GM23338 (cell line): ENCODE results near the gene CCDC146. TPM values are rescaled to one million over a fixed set of nuclear protein-coding genes. Genes with fewer than 3 reads are reported as not detected.

Source experiments
- ATAC-seq: fragments of 200-7000 bp; cut with Tn5 transposase; 3 replicates; pipeline ENCODE4 v1.9.1; 2020
- DNase-seq: peaks from one replicate; pipeline ENCODE4 v3.0.0-alpha.2; 2015; ENCODE audit warnings: low spot score
- H2AFZ ChIP-seq: fragments of 200-600 bp; sonication (generic); 2 replicates; pipeline ENCODE4 v1.8.0; 2016; ENCODE audit warnings: antibody characterized with exemption, mild to moderate bottlenecking, moderate library complexity
- H3F3A ChIP-seq: fragments of 200-600 bp; sonication (generic); replicated peaks from 2 replicates; pipeline ENCODE4 v1.8.0; 2017; ENCODE audit warnings: antibody characterized with exemption, mixed run types, low read depth
- H3K27ac ChIP-seq: fragments of 200-600 bp; sonication (generic); 2 replicates; pipeline ENCODE4 v1.6.1; 2016; ENCODE audit warnings: low read depth
- H3K27me3 ChIP-seq: fragments of 200-600 bp; sonication (generic); 2 replicates; pipeline ENCODE4 v1.8.0; 2016; ENCODE audit warnings: mild to moderate bottlenecking, mixed run types, moderate library complexity; ENCODE audit not compliant: insufficient read depth
- H3K36me3 ChIP-seq: fragments of 200-600 bp; sonication (generic); 2 replicates; pipeline ENCODE4 v1.8.0; 2016; ENCODE audit warnings: mild to moderate bottlenecking; ENCODE audit not compliant: insufficient read depth
- H3K4me1 ChIP-seq: fragments of 200-600 bp; sonication (generic); 2 replicates; pipeline ENCODE4 v1.8.0; 2016; ENCODE audit warnings: mild to moderate bottlenecking, moderate library complexity; ENCODE audit not compliant: insufficient read depth
- H3K4me2 ChIP-seq: fragments of 200-600 bp; sonication (generic); 2 replicates; pipeline ENCODE4 v1.7.1; 2017; ENCODE audit warnings: mixed run types
- H3K4me3 ChIP-seq: fragments of 200-600 bp; sonication (generic); 2 replicates; pipeline ENCODE4 v1.6.1; 2016; ENCODE audit warnings: mixed run types
- H3K79me2 ChIP-seq: fragments of 200-600 bp; sonication (generic); replicated peaks from 2 replicates; pipeline ENCODE4 v1.8.0; 2017; ENCODE audit warnings: mild to moderate bottlenecking; ENCODE audit not compliant: insufficient read depth
- H3K9me2 ChIP-seq: fragments of 200-600 bp; sonication (generic); 2 replicates; pipeline ENCODE4 v1.8.0; 2017; ENCODE audit not compliant: insufficient read depth
- H4K20me1 ChIP-seq: fragments of 200-600 bp; sonication (generic); replicated peaks from 2 replicates; pipeline ENCODE4 v1.8.0; 2017; ENCODE audit warnings: mild to moderate bottlenecking; ENCODE audit not compliant: insufficient read depth
- H3K27ac Mint-ChIP-seq: 2 replicates; pipeline ENCODE4 v1.8.0; 2020; ENCODE audit warnings: inconsistent platforms, mild to moderate bottlenecking, moderate library complexity, mixed read lengths
- H3K27me3 Mint-ChIP-seq: 3 replicates; pipeline ENCODE4 v1.8.0; 2022; ENCODE audit warnings: low read depth, mild to moderate bottlenecking, moderate library complexity, mixed read lengths, inconsistent platforms; ENCODE audit not compliant: insufficient read depth, poor library complexity
- H3K36me3 Mint-ChIP-seq: 3 replicates; pipeline ENCODE4 v1.8.0; 2021; ENCODE audit warnings: low read depth, mild to moderate bottlenecking, inconsistent platforms, moderate library complexity, mixed read lengths
- H3K4me1 Mint-ChIP-seq: 3 replicates; pipeline ENCODE4 v1.8.0; 2020; ENCODE audit warnings: mild to moderate bottlenecking, inconsistent platforms, mixed read lengths
- H3K4me3 Mint-ChIP-seq: 3 replicates; pipeline ENCODE4 v1.8.0; 2021; ENCODE audit warnings: moderate library complexity, mild to moderate bottlenecking, inconsistent platforms, mixed read lengths
- H3K9me3 Mint-ChIP-seq: 3 replicates; pipeline ENCODE4 v1.8.0; 2020; ENCODE audit warnings: moderate library complexity, mild to moderate bottlenecking, inconsistent platforms, mixed read lengths
- CREB1 ChIP-seq: fragments of 250-450 bp; sonication (Bioruptor Pico); IDR thresholded peaks from 2 replicates; pipeline ENCODE4 v1.5.0; 2020; ENCODE audit warnings: low read depth, mild to moderate bottlenecking, moderate library complexity
- EZH2 ChIP-seq: fragments of 200-600 bp; sonication (generic); IDR thresholded peaks from one replicate; pipeline ENCODE4 v1.8.0; 2017; ENCODE audit warnings: antibody characterized with exemption, mild to moderate bottlenecking, low read depth; ENCODE audit not compliant: unreplicated experiment
- JUNB ChIP-seq: IDR thresholded peaks from one replicate; pipeline ENCODE4 v1.6.1; 2016; ENCODE audit warnings: antibody characterized with exemption; ENCODE audit not compliant: unreplicated experiment
- polyA plus RNA-seq: library from polyadenylated mRNA; unstranded; fragments of >200 nt; fragmentation: Nextera tagmentation; extraction: Ambion mirVana; gene quantifications from 2 replicates; pipeline ENCODE4 v1.2.1, GENCODE V29; 2016
- total RNA-seq: library from RNA; depleted of rRNA; stranded (reverse); fragments of >200 nt; shearing (Covaris generic); gene quantifications from 2 replicates; pipeline ENCODE4 v1.2.3, GENCODE V29; 2014
- TF ChIP-seq, protein P1 (sequence below): IDR thresholded peaks from one replicate; pipeline ENCODE4 v1.6.1; 2018; ENCODE audit warnings: antibody characterized with exemption; ENCODE audit not compliant: unreplicated experiment
- TF ChIP-seq, protein P2 (sequence below): IDR thresholded peaks from 2 replicates; pipeline ENCODE4 v1.6.1; 2016; ENCODE audit warnings: antibody characterized with exemption

CCDC146 gene
- total and polyA plus RNA-seq, 2 experiments from 2014 or later = 0.35 to 0.74 TPM

DNA sequence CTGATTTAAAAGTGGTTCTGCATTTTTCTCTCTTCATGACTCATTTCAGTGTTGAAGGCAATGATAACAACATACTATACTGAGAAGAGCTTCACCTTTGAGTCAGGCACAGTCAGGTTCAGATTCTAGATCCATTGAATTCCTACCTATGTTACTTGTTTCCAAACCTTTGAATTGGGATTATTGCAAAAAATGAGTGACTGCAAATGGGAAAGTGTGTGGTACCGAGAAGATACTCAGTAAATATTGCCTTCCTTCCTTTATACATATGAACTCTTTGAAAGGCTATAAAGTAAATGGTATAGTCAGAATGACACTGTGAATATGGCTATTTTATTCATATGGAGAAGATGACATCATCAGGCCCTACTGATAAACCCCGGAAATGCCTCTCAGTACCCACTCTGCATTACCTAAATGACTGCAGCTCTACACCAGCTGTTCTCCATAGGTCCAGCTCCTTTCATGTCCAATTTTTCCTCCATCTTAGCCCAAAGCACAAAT is 143.9 kb downstream of the CCDC146 start (continued):
- TF ChIP-seq, protein P1, sequence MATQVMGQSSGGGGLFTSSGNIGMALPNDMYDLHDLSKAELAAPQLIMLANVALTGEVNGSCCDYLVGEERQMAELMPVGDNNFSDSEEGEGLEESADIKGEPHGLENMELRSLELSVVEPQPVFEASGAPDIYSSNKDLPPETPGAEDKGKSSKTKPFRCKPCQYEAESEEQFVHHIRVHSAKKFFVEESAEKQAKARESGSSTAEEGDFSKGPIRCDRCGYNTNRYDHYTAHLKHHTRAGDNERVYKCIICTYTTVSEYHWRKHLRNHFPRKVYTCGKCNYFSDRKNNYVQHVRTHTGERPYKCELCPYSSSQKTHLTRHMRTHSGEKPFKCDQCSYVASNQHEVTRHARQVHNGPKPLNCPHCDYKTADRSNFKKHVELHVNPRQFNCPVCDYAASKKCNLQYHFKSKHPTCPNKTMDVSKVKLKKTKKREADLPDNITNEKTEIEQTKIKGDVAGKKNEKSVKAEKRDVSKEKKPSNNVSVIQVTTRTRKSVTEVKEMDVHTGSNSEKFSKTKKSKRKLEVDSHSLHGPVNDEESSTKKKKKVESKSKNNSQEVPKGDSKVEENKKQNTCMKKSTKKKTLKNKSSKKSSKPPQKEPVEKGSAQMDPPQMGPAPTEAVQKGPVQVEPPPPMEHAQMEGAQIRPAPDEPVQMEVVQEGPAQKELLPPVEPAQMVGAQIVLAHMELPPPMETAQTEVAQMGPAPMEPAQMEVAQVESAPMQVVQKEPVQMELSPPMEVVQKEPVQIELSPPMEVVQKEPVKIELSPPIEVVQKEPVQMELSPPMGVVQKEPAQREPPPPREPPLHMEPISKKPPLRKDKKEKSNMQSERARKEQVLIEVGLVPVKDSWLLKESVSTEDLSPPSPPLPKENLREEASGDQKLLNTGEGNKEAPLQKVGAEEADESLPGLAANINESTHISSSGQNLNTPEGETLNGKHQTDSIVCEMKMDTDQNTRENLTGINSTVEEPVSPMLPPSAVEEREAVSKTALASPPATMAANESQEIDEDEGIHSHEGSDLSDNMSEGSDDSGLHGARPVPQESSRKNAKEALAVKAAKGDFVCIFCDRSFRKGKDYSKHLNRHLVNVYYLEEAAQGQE = no peak
- no peak for TF ChIP-seq JUNB

DNA sequence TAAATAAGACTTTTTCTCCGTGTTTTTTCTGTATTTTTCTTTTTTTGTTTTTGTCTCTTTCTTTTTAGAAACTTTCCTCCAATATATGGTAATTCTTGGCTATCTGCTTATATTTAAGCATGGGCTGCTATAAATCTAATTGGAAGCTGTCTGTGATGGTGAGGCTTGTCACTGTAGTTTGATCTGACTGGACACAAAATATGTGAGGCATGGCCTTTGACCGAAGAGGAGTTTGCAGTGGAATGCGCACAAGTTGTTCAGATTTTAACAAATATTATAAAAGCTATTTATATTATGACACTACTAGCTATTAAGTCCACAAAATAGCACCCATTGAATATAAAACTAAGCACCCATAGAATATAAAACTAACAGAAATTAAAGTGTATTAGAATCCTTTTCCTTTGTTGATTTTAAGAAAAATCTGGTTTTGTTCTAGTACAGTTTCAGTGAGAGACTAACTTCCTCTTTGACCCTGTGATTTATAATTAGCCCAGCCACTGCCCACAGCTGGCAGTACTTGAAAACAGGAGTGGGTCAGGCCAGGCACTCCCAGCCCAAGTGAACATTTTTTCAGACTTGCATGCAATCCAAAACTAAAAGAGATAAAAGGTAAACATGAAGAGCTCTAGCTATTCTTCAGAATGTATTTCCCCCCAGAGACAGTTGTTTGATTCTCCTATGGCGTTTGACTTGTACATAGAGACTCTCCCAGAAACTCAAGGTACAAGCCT is 147.1 kb downstream of the CCDC146 start:
- TF ChIP-seq CREB1 (no peak), EZH2 (no peak)
- TF ChIP-seq, protein P1 = no peak
- Mint-ChIP-seq H3K27me3 (no peaks in the 10 kb centered on the region), H3K27ac (no peak overlapping the region), H3K4me3 (no peak overlapping the region), H3K4me1 (no peaks in the 10 kb centered on the region), H3K36me3 (no peaks in the 10 kb centered on the region), H3K9me3 (no peaks in the 10 kb centered on the region)
- Histone ChIP-seq H3K4me3 (no peak overlapping the region), H3K27ac (no peak overlapping the region), H3K4me1 (no peaks in the 10 kb centered on the region), H3K4me2 (no peak overlapping the region), H3K79me2 (no peaks in the 10 kb centered on the region), H3F3A (no peaks in the 10 kb centered on the region), H2AFZ (no peak overlapping the region), H3K36me3 (no peaks in the 10 kb centered on the region), H4K20me1 (no peaks in the 10 kb centered on the region), H3K27me3 (no peaks in the 10 kb centered on the region), H3K9me2 (no peaks in the 10 kb centered on the region)
- DNase-seq (no peak), ATAC-seq (no peak)

DNA sequence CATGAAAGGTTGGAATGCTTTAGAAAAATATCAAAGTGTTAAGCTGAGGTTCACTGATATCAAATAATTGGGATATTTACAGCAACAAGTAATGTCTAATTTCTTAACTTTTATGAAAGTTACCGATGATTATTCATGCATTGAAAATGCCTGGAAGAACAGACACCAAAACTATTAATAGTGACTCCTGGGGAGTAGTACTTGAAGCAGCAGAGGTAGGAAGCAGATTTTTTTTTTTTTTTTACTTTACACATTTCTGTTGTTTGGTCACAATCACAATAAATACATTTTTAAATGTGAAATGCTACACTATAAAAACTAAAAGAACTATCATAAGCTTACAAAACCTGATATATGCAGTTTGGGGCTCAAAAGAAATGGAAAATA is 147.7 kb downstream of the CCDC146 start:
- H3K9me3 Mint-ChIP-seq = no peaks in the 10 kb centered on the region
- DNase-seq (no peak), ATAC-seq (no peak)
- Histone ChIP-seq H3K4me1 (no peaks in the 10 kb centered on the region), H4K20me1 (no peaks in the 10 kb centered on the region), H3K4me3 (no peak overlapping the region), H2AFZ (no peak overlapping the region), H3K27ac (no peak overlapping the region), H3K79me2 (no peaks in the 10 kb centered on the region), H3K27me3 (no peaks in the 10 kb centered on the region), H3K36me3 (no peaks in the 10 kb centered on the region), H3K9me2 (no peaks in the 10 kb centered on the region), H3K4me2 (no peak overlapping the region), H3F3A (no peaks in the 10 kb centered on the region)
- no peaks in the 10 kb centered on the region for H3K4me1 Mint-ChIP-seq
- H3K27ac Mint-ChIP-seq = no peak overlapping the region
- no peaks in the 10 kb centered on the region for H3K27me3 Mint-ChIP-seq
- no peaks in the 10 kb centered on the region for H3K36me3 Mint-ChIP-seq
- H3K4me3 Mint-ChIP-seq = no peak overlapping the region
- TF ChIP-seq, protein P2, sequence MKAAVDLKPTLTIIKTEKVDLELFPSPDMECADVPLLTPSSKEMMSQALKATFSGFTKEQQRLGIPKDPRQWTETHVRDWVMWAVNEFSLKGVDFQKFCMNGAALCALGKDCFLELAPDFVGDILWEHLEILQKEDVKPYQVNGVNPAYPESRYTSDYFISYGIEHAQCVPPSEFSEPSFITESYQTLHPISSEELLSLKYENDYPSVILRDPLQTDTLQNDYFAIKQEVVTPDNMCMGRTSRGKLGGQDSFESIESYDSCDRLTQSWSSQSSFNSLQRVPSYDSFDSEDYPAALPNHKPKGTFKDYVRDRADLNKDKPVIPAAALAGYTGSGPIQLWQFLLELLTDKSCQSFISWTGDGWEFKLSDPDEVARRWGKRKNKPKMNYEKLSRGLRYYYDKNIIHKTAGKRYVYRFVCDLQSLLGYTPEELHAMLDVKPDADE = no peak
